K562 (cell line): ENCODE measurements around the gene C16orf92. TPM values are rescaled to one million over a fixed set of nuclear protein-coding genes. Genes with fewer than 3 reads are reported as not detected.

ENCODE experiments used
- ARID1B ChIP-seq: fragments of 450-650 bp; IDR thresholded peaks from 2 replicates; pipeline ENCODE4 v1.6.1; 2016; ENCODE audit warnings: antibody characterized with exemption, mild to moderate bottlenecking, inconsistent platforms
- ARID4B ChIP-seq: sonication (generic); formaldehyde crosslinking; IDR thresholded peaks from 2 replicates; pipeline ENCODE4 v1.8.0; 2022; ENCODE audit warnings: mild to moderate bottlenecking, missing genetic modification reagents
- CXXC5 ChIP-seq: fragments of 250-450 bp; sonication (Bioruptor Pico); IDR thresholded peaks from 2 replicates; pipeline ENCODE4 v1.8.0; 2022; ENCODE audit warnings: inconsistent platforms, mild to moderate bottlenecking, moderate library complexity
- DDX20 ChIP-seq: fragments of 450-650 bp; IDR thresholded peaks from 2 replicates; pipeline ENCODE4 v1.6.1; 2016; ENCODE audit warnings: missing genetic modification characterization, low read depth, mild to moderate bottlenecking, missing compliant biosample characterization, moderate library complexity
- E2F3 ChIP-seq: fragments of 250-450 bp; sonication (Bioruptor Pico); IDR thresholded peaks from 2 replicates; pipeline ENCODE4 v1.4.0; 2020; ENCODE audit warnings: mild to moderate bottlenecking
- EP300 ChIP-seq: IDR thresholded peaks from 2 replicates; pipeline ENCODE4 v1.6.1; 2012; ENCODE audit warnings: low read length, improper control_type of control experiment
- ETV1 ChIP-seq: fragments of 450-650 bp; conservative IDR thresholded peaks from 2 replicates; pipeline ENCODE4 v1.6.1; 2016; ENCODE audit warnings: missing genetic modification characterization, control low read depth, low read depth, missing compliant biosample characterization
- PCBP2 ChIP-seq: fragments of 200-400 bp; formaldehyde crosslinking; IDR thresholded peaks from 2 replicates; pipeline ENCODE4 v1.6.1; 2018; ENCODE audit warnings: low read length, low read depth, mild to moderate bottlenecking, moderate library complexity; ENCODE audit not compliant: poor library complexity, severe bottlenecking
- POLR2AphosphoS5 ChIP-seq: IDR thresholded peaks from 2 replicates; pipeline ENCODE4 v1.6.1; 2011; ENCODE audit warnings: mild to moderate bottlenecking, low read depth, low read length, moderate library complexity; ENCODE audit not compliant: control insufficient read depth, insufficient read depth
- SIN3B ChIP-seq: fragments of 450-650 bp; IDR thresholded peaks from 2 replicates; pipeline ENCODE4 v1.6.1; 2017; ENCODE audit warnings: low read depth, mild to moderate bottlenecking, moderate library complexity
- SIX5 ChIP-seq, 2 experiments: IDR thresholded peaks; 2 replicates each; pipeline ENCODE4 v1.6.1; 2011; ENCODE audit warnings: low read length in 2 of 2, borderline replicate concordance in 1 of 2, low read depth in 1 of 2, mild to moderate bottlenecking in 1 of 2, moderate library complexity in 1 of 2; ENCODE audit not compliant: insufficient read depth in 1 of 2
- ZBTB49 ChIP-seq: sonication (generic); formaldehyde crosslinking; IDR thresholded peaks from 2 replicates; pipeline ENCODE4 v1.8.0; 2022; ENCODE audit warnings: missing genetic modification reagents, mild to moderate bottlenecking, borderline replicate concordance
- ZC3H11A ChIP-seq: IDR thresholded peaks from 2 replicates; pipeline ENCODE4 v1.6.1; 2012; ENCODE audit warnings: low read depth, low read length, improper control_type of control experiment
- ZNF121 ChIP-seq: sonication (generic); formaldehyde crosslinking; conservative IDR thresholded peaks from 2 replicates; pipeline ENCODE4 v1.8.0; 2022; ENCODE audit warnings: missing genetic modification reagents
- polyA plus RNA-seq, 8 experiments: library from polyadenylated mRNA; depleted of rRNA in 4 of 8; stranded (reverse) in 5 of 8; unstranded in 3 of 8; fragments of >200 nt; fragmentation: Nextera tagmentation in 2 of 8; fragmentation: Illumina TruSeq in 1 of 8; extraction: Ambion mirVana in 2 of 8; extraction: Trizol in 1 of 8; gene quantifications; 2 replicates each; pipeline versions ENCODE4 v1.2.1 to v1.2.3, GENCODE V29; 2011 to 2014; ENCODE audit warnings: inconsistent platforms in 1 of 8, missing spikeins in 1 of 8
- total RNA-seq, 7 experiments: library from RNA; depleted of rRNA in 6 of 7; stranded (reverse); fragments of >200 nt in 6 of 7; fragmentation: Illumina TruSeq in 2 of 7; extraction: Trizol in 2 of 7; gene quantifications; 2 replicates each; pipeline versions ENCODE4 v1.2.1 to v1.2.3, GENCODE V29; 2011 to 2021; ENCODE audit warnings: low replicate concordance in 1 of 7
- TF ChIP-seq, protein P1 (sequence below): fragments of 200-800 bp; sonication (Bioruptor generic); IDR thresholded peaks from 2 replicates; pipeline ENCODE4 v1.6.1; 2017; ENCODE audit warnings: missing genetic modification characterization, missing compliant biosample characterization
- TF ChIP-seq, protein P2 (sequence below): fragments of 450-650 bp; formaldehyde crosslinking; IDR thresholded peaks from 2 replicates; pipeline ENCODE4 v1.4.0; 2022; ENCODE audit warnings: missing genetic modification characterization

The C16orf92 gene
- total and polyA plus RNA-seq, 9 of the 15 experiments (the other 6 are each of a cell fraction or from before 2014, with no cell fraction given): not detected

DNA sequence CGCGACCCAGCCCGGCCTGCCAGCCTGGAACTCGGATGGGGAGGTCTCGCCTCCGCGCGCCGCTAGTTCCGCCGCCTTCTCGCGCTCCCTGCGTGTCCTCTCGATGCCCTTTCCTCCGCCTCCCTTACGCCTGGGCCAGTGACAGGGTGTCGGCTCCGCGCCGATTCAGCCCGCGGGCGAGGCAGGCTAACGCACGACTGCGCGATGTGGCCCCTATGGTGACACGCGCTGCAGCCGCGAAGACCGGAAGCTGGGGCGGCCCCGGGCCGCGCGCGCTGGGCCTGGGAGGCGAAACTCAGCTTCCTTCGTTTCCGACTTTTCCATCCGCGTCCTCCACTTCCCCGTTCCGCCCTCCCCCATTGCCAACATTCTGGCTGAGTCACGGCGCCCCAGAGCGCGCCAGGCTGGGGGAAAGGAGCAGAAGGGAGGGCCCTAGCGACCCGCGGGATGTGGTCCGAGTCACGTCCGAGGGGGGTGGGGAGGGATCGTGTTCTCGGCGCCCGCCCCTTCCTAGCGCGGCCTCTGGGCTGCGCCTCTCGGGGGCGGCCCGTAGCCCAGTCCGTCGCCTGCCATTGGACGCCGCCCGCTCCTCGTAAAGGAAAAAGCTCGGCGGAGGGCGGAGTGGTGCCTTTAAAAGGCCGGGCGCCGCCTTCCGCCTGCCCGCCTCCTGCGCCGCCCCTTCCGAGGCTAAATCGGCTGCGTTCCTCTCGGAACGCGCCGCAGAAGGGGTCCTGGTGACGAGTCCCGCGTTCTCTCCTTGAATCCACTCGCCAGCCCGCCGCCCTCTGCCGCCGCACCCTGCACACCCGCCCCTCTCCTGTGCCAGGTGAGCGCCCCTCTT is 42.3 kb downstream of the C16orf92 start, which contains the start of gene ALDOA (continued):
- TF ChIP-seq ZBTB49 (CRISPR knock-in tag) (no peak), SIX5 (IDR thresholded peaks at IDR 0.05; ENCODE audit: borderline replicate concordance in 1 of 2, insufficient read depth in 1 of 2, low read depth in 1 of 2, low read length in 2 of 2) (0 out of 4 replicates have a peak, but pooled peaks of 1 of the 2 experiments have one; percentile 10), SIN3B (peak; percentile 57; the same call in 1 of the 2 replicates), EP300 (peak; percentile 53; the same call in 1 of the 2 replicates), ZNF121 (CRISPR knock-in tag) (no peak), DDX20 (tag) (no peak), PCBP2 (no peak), ETV1 (tag) (peak; percentile 95), ARID4B (CRISPR knock-in tag) (peak; percentile 92), POLR2AphosphoS5 (peak; percentile 94), ARID1B (peak; percentile 65), CXXC5 (peak; percentile 91), ZC3H11A (peak; percentile 33; the same call in 1 of the 2 replicates), E2F3 (CRISPR knock-in tag) (peak; percentile 65; the same call in 1 of the 2 replicates)
- TF ChIP-seq, protein P1, sequence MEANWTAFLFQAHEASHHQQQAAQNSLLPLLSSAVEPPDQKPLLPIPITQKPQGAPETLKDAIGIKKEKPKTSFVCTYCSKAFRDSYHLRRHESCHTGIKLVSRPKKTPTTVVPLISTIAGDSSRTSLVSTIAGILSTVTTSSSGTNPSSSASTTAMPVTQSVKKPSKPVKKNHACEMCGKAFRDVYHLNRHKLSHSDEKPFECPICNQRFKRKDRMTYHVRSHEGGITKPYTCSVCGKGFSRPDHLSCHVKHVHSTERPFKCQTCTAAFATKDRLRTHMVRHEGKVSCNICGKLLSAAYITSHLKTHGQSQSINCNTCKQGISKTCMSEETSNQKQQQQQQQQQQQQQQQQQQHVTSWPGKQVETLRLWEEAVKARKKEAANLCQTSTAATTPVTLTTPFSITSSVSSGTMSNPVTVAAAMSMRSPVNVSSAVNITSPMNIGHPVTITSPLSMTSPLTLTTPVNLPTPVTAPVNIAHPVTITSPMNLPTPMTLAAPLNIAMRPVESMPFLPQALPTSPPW (CRISPR knock-in tag): peak; percentile 97
- TF ChIP-seq, protein P2, sequence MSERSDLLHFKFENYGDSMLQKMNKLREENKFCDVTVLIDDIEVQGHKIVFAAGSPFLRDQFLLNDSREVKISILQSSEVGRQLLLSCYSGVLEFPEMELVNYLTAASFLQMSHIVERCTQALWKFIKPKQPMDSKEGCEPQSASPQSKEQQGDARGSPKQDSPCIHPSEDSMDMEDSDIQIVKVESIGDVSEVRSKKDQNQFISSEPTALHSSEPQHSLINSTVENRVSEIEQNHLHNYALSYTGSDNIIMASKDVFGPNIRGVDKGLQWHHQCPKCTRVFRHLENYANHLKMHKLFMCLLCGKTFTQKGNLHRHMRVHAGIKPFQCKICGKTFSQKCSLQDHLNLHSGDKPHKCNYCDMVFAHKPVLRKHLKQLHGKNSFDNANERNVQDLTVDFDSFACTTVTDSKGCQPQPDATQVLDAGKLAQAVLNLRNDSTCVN: peak; percentile 85; the same call in 1 of the 2 replicates
